Astrocyte (in vitro differentiated cells and primary cell): Measurements from ENCODE around the gene MAFF.

Experiments used
- EZH2 ChIP-seq: IDR thresholded peaks from 2 replicates; pipeline ENCODE4 v1.6.1; 2012; ENCODE audit warnings: mild to moderate bottlenecking, low read length, inconsistent platforms; ENCODE audit not compliant: insufficient read depth
- TF ChIP-seq, protein P1 (sequence below): IDR thresholded peaks from 2 replicates; pipeline ENCODE4 v1.5.1; 2011; ENCODE audit warnings: low read depth, mild to moderate bottlenecking, inconsistent platforms, low read length, moderate library complexity; ENCODE audit not compliant: insufficient read depth

- TF ChIP-seq, protein P1, sequence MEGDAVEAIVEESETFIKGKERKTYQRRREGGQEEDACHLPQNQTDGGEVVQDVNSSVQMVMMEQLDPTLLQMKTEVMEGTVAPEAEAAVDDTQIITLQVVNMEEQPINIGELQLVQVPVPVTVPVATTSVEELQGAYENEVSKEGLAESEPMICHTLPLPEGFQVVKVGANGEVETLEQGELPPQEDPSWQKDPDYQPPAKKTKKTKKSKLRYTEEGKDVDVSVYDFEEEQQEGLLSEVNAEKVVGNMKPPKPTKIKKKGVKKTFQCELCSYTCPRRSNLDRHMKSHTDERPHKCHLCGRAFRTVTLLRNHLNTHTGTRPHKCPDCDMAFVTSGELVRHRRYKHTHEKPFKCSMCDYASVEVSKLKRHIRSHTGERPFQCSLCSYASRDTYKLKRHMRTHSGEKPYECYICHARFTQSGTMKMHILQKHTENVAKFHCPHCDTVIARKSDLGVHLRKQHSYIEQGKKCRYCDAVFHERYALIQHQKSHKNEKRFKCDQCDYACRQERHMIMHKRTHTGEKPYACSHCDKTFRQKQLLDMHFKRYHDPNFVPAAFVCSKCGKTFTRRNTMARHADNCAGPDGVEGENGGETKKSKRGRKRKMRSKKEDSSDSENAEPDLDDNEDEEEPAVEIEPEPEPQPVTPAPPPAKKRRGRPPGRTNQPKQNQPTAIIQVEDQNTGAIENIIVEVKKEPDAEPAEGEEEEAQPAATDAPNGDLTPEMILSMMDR: no peak
- no peak for TF ChIP-seq EZH2
Measured at GRCh38 chr22:38248280-38248679, 46.5 kb downstream of the MAFF start.
